Calu3 (cell line): ENCODE data around the gene SLC39A7. TPM values are rescaled to one million over a fixed set of nuclear protein-coding genes. Genes with fewer than 3 reads are reported as not detected.

Source experiments
- BruUV-seq: library from RNA; stranded (reverse); fragments of 400-500 nt; replicated peaks from 2 replicates; lab custom pipeline; 2021; lab: Mats Ljungman, UMichigan
- CTCF ChIA-PET: fragments of 300-600 bp; sonication (Branson Sonifier 250); formaldehyde crosslinking; loops from one replicate; lab custom pipeline; 2022; ENCODE audit warnings: antibody characterized with exemption; lab: Charles Lee
- DNase-seq: peaks from one replicate; pipeline ENCODE4 v3.0.0; 2022
- H3K27ac Mint-ChIP-seq: one replicate; pipeline ENCODE4 v1.8.0; 2022; ENCODE audit warnings: mixed read lengths; ENCODE audit not compliant: unreplicated experiment
- H3K27me3 Mint-ChIP-seq: one replicate; pipeline ENCODE4 v1.8.0; 2022; ENCODE audit warnings: mixed read lengths; ENCODE audit not compliant: unreplicated experiment
- H3K36me3 Mint-ChIP-seq: one replicate; pipeline ENCODE4 v1.8.0; 2022; ENCODE audit warnings: mild to moderate bottlenecking, moderate library complexity, mixed read lengths; ENCODE audit not compliant: insufficient read depth, unreplicated experiment
- H3K4me1 Mint-ChIP-seq: one replicate; pipeline ENCODE4 v1.8.0; 2022; ENCODE audit warnings: mild to moderate bottlenecking, low read depth, mixed read lengths; ENCODE audit not compliant: unreplicated experiment
- H3K4me3 Mint-ChIP-seq: one replicate; pipeline ENCODE4 v1.8.0; 2022; ENCODE audit warnings: mild to moderate bottlenecking, low read depth, moderate library complexity, mixed read lengths; ENCODE audit not compliant: unreplicated experiment
- H3K9me3 Mint-ChIP-seq: one replicate; pipeline ENCODE4 v1.8.0; 2022; ENCODE audit warnings: low read depth, mixed read lengths; ENCODE audit not compliant: unreplicated experiment
- intact Hi-C: fragments of 100-400 bp; cut with micrococcal nuclease; formaldehyde crosslinking; loops from one replicate; pipeline ENCODE4 v1.10.0; 2022; ENCODE audit not compliant: unreplicated experiment
- total RNA-seq: library from RNA; stranded (reverse); gene quantifications from 2 replicates; pipeline ENCODE4 v1.2.3, GENCODE V29; 2022
- TF ChIP-seq, protein P1 (sequence below): fragments of 200-600 bp; IDR thresholded peaks from one replicate; pipeline ENCODE4 v1.8.0; 2022; ENCODE audit warnings: antibody characterized with exemption; ENCODE audit not compliant: unreplicated experiment

The SLC39A7 gene
- total RNA-seq, 1 experiment from 2014 or later, result 201 TPM

DNA sequence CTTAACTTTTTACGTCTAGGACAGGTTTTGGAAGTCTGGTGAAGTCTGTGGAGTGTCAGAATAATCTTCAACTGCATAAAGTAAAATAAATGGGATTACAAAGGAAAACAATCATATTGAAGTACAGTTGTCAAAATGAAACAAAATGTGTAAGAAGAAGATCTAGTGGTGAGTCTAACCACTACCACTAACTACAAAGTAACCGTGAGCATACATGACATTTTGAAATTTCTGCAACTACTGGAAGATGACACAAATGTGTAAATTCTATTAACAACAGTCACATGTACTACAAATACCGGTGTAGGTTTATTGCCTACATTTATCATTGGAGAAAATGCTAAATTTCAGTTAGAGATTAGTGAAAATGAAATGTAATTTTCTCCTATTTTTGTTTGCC lies 41.3 kb downstream of the SLC39A7 start:
- no TSS peak for BruUV-seq
- DNase-seq, result no peak
- no peaks in the 10 kb centered on the region for H3K4me1 Mint-ChIP-seq
- no peak overlapping the region for H3K27ac Mint-ChIP-seq
- TF ChIP-seq, protein P1, sequence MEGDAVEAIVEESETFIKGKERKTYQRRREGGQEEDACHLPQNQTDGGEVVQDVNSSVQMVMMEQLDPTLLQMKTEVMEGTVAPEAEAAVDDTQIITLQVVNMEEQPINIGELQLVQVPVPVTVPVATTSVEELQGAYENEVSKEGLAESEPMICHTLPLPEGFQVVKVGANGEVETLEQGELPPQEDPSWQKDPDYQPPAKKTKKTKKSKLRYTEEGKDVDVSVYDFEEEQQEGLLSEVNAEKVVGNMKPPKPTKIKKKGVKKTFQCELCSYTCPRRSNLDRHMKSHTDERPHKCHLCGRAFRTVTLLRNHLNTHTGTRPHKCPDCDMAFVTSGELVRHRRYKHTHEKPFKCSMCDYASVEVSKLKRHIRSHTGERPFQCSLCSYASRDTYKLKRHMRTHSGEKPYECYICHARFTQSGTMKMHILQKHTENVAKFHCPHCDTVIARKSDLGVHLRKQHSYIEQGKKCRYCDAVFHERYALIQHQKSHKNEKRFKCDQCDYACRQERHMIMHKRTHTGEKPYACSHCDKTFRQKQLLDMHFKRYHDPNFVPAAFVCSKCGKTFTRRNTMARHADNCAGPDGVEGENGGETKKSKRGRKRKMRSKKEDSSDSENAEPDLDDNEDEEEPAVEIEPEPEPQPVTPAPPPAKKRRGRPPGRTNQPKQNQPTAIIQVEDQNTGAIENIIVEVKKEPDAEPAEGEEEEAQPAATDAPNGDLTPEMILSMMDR, result no peak
- CTCF ChIA-PET, result interaction anchor here (0.6 kb wide), 1 partner anchor 67 kb away, joined by 13 read pairs; no protein-coding TSS in a partner anchor
- intact Hi-C loops, result no loop called here
- no peak overlapping the region for H3K4me3 Mint-ChIP-seq
- H3K36me3 Mint-ChIP-seq, result no peaks in the 10 kb centered on the region
- no peaks in the 10 kb centered on the region for H3K9me3 Mint-ChIP-seq
- peaks cover 73% of the 10 kb centered on the region for H3K27me3 Mint-ChIP-seq

DNA sequence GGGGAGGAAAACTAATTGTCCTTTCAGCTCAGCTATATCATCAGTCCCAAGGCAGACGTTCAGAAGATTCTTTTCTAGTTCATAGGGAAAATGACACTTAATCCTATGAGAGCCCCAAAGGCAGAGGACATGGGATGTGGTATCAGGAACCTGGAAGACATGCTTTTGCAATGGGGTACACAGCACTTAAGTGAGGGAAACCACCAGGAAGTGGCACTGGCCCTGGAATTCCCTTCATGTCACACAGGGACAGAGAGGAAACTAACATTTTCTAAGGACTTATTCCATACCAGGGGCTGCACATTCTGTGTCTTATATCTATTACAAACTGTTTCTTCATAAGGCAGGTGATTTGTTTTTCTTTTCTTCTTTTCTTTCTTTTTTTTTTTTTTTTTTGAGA lies 42.8 kb downstream of the SLC39A7 start:
- TF ChIP-seq, protein P1, result no peak
- no peaks in the 10 kb centered on the region for H3K36me3 Mint-ChIP-seq
- H3K4me3 Mint-ChIP-seq, result no peak overlapping the region
- H3K9me3 Mint-ChIP-seq, result no peaks in the 10 kb centered on the region
- no peak for DNase-seq
- CTCF ChIA-PET, result no interaction called here
- no peak overlapping the region for H3K27ac Mint-ChIP-seq
- H3K27me3 Mint-ChIP-seq, result peaks cover 61% of the 10 kb centered on the region
- BruUV-seq, result no TSS peak
- intact Hi-C loops, result no loop called here
- H3K4me1 Mint-ChIP-seq, result peaks cover 8% of the 10 kb centered on the region

DNA sequence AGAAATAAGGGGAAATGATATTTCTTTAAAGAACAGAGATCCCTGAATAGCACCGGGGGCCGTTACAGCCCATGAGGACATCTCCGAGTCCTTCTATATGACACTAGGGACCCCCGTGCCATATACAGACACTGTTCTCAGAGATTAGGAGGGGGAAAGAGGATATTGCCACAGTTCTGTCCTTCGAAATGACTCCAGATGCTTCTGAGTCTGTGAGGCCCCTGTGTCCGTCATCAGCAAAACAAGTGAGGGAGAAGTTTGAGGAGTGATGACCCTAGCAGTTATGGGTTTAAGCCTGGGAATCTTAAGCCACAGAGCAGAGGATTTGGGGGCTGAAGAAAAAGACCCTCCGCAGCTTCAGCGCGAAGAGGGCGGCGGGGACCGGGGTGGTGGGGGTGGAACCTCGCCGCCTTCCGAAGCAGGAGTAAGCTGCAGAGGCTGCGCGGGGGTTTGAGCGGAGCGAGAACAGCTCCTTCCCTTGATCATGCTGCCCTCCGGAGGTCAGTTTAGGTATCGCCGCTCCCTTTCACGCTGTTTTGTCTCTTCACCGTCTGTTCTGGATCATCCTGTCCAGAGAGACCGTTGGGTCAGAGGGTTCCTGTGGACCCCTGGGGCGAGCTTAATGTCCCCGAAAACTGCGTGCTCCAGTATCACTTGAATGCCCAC lies 47.4 kb downstream of the SLC39A7 start:
- no peak overlapping the region for H3K27ac Mint-ChIP-seq
- peaks cover 20% of the 10 kb centered on the region for H3K27me3 Mint-ChIP-seq
- intact Hi-C loops, result loop anchor here (1.0 to 5.0 kb wide), 4 partner anchors 41 to 236 kb away; partner anchors contain the start of gene RING1
- peak overlapping the region; percentile 66 for H3K4me3 Mint-ChIP-seq
- BruUV-seq, result no TSS peak
- TF ChIP-seq, protein P1, result peak; percentile 97
- H3K9me3 Mint-ChIP-seq, result no peaks in the 10 kb centered on the region
- peaks cover 42% of the 10 kb centered on the region for H3K36me3 Mint-ChIP-seq
- DNase-seq, result peak; percentile 94
- CTCF ChIA-PET, result interaction anchor here (0.6 to 2.7 kb wide), 32 partner anchors 9 to 1045 kb away, joined by 3 to 13 read pairs (median 4); partner anchors contain the start of genes RING1, RPS18 and VPS52
- peaks cover 26% of the 10 kb centered on the region for H3K4me1 Mint-ChIP-seq

DNA sequence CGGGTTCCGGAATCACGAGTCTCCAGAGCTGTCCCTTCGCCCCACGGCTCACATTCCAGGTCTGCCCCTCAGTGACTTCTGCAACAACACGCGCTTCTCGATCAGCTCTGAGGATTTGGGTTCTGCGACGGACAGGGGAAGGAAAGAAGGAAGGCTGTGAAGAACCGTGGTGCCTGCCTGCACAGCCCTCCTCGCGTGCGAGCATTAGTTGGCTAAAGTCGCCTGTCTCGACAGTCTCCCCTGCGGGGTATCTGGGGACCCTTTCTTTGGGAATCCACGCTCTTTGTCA lies 47.9 kb downstream of the SLC39A7 start:
- H3K4me3 Mint-ChIP-seq, result peak overlapping the region; percentile 66
- peaks cover 26% of the 10 kb centered on the region for H3K4me1 Mint-ChIP-seq
- peaks cover 15% of the 10 kb centered on the region for H3K27me3 Mint-ChIP-seq
- TF ChIP-seq, protein P1, result no peak
- peaks cover 44% of the 10 kb centered on the region for H3K36me3 Mint-ChIP-seq
- CTCF ChIA-PET, result interaction anchor here (0.7 to 2.7 kb wide), 26 partner anchors 10 to 1045 kb away, joined by 3 to 13 read pairs (median 4); partner anchors contain the start of genes RING1, RPS18 and VPS52
- peak overlapping the region; percentile 51 for H3K27ac Mint-ChIP-seq
- intact Hi-C loops, result loop anchor here (1.0 to 5.0 kb wide), 4 partner anchors 41 to 236 kb away; partner anchors contain the start of gene RING1
- no peaks in the 10 kb centered on the region for H3K9me3 Mint-ChIP-seq
- no TSS peak for BruUV-seq
- no peak for DNase-seq
